ENCODE measurements around the gene TMA7.
"Not testable (repeated sequence)": the region's sequence is repeated elsewhere in the genome, so short reads cannot be mapped to it uniquely, and the experiment has no call there.

Gene TMA7

DNA sequence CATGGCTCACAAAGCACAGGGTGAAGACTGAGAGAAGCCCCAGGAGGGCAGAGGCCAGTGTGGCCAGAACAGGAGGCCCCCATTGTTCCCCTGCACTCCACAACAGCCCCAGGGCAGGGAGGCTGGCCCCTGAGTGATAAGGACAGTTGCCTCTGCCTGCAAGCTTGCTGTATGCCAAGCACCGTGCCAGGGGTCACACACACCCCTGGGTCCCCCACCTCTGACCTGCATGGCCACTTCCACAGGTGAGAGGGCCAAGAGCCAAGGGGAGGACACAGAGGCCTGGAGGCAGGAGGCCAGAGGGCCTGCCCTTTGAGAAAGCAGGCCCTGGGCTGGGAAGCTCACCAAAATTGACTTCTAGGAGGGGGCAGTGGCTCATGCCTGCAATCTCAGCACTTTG, 30.2 kb downstream of the TMA7 start:
- peak; percentile 30 for DNase-seq

DNA sequence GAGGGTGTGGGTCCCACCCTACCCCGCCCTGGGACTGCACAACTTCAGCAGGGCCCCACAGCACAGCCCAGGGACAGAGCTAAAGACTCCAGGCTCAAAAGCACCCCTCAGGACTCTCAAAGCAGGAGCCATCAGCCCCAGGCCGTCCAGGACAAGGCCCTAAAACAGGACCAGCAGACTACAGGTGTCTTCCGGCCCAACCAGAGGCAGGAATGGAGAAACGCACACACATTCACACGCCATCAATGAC, 32.5 kb downstream of the TMA7 start:
- DNase-seq, result no peak

DNA sequence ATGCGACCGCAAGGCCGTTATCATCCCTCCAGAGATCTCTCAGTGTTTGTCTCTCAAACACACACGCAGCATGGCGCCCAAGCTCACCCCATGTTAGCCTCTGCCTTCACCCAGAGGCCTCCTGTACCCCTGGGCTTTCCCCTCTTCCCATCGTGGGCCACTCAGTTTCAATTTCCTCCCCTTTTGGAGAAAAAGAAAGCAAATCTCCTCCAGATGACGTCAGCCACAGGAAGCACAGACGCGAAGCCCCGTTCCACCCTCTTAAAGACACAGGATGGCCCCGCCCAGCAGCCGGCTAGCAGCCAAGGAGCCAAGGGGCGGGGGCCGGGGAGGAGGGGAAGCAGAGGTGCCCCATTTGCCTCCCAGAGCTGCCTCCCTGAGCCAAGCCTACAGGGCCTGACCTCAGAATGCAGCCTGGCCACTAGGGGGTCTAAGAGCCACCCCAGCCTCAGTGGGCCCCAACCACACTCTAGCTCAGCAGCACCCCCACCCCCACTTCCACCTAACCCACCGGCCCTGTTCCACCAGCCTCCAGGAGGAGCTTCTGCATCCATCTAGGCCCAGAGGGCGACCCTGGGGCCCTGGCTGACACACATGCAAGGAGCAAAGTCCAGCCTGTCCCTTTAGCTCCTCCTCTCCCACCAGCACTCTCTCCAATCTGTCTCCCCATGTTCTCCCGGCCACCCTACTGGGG, 33.0 kb downstream of the TMA7 start:
- peak; percentile 98 for DNase-seq

DNA sequence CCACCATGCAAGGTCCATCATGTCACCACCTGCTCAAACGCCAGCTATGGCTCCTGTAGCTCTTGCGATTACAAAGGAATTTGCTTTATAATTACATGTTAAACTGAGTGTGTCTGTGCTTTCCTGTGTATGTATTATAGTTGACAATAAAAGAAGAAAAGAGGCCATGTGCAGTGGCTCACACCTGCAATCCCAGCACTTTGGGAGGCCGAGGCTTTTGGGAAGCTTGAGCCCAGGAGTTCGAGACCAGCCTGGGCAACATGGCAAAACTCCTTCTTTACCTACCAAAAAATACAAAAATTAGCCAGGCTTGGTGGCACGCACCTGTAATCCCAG, 33.5 kb downstream of the TMA7 start:
- no peak for DNase-seq

DNA sequence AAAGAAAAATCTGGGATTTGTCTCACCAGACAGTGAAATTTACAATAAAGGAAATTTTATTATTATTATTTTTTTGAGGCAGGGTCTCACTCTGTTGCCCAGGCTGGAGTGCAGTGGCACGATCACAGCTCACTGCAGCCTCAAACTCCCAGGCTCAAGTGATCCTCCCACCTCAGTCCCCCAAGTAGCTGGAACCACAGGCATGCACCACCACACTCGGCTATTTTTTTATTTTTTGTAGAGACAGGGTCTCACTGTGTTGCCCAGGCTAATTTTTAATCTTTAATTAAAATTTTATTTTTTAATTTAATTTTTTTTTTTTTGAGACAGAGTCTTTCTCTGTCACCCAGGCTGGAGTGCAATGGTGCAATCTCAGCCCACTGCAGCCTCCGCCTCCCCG, 34.0 kb downstream of the TMA7 start:
- DNase-seq, result not testable (repeated sequence)

DNA sequence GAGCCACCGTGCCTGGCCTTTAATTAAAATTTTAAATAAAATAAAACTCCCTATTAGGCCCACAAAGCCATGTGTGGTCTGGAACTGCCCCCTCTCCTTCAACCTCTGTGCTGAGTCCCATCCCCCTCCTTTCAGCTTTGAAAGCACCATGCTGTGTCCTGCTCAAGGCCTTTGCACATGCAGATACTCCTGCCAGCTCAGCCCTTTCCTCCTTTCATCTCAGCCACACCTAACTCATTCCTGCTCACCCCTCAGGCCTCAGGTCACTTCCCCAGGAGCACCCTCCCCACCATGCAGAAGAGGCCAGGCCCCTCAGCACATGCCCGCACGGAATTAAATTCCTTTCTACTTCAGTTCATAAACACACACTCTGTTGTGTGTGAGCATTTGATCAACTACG, 34.6 kb downstream of the TMA7 start:
- DNase-seq, result no peak

DNA sequence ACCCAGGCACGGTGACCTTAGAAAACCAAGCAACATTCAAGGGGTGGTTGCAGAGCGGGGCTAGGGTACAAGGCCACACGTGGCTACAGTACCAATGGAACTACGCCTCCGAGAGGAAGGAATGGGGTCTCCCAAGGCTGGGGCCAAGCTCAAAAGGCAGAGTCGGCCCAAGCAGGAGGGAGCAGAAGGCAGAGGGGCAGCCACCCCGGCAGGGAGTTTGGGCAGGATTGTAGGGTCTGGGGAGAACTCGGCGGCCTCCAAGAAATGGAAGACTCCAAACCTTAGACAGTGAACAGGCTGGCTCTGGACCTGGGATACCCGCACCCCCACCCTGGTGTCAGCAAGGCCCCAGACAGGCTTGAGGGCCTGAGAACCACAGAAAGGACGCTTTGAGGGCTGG, 35.1 kb downstream of the TMA7 start:
- DNase-seq, result no peak

DNA sequence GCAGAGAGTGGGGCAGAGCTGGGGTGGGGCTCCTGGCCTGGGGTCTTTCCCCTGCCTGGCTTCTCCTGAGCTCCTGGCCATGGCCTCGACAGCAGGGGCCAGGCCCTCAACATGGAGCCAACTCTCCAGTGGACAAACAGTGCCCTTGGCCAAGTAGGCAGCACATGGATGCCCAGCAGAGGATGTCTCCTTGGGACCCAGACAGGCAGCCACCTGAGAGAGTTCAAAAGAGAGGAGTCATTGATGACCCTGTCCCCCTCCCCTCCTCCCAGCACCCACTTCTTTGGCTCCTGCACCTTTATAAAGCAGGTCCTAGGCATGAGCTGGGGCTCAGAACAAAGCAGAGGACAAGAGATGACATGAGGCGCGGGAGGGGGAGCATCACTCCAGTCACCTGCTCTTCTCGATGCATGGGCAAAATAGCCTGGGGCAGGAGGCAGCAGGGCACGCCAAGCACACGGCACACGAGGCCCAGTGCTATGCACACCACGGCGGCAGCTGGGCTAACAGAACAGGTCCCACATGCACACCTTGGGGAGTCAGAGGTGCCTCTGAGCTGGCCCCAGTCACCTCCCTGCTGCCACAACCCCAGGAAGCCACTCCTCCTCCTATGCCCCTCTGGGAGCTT, 36.5 kb downstream of the TMA7 start:
- DNase-seq, result no peak

DNA sequence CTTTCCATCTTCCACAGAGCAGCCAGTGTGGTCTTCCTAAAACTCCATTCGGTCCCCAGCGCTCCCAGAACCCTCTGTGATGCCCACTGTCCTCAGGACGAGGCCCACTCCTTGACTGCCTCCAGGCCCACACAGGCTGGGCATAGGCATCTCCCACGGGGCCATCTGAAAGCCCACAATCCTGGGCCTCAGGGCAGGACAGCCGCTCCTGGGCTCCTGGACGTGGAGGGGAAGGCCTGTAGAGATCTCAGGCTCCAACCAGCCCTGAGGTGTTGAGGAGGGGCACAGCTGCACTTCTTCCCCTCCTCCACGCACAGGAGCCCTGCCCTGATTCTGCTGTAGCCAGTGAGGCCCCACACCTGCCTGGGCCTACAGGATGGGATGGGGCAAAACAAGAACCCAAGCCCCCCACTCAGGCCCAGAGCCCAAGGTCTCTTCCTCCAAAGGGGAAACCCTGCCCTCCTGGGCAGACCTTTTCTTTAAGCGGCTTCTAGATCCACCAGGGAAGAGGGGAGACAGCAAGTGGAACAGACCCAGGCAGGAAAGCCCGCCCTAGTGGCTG, 38.0 kb downstream of the TMA7 start:
- no peak for DNase-seq

DNA sequence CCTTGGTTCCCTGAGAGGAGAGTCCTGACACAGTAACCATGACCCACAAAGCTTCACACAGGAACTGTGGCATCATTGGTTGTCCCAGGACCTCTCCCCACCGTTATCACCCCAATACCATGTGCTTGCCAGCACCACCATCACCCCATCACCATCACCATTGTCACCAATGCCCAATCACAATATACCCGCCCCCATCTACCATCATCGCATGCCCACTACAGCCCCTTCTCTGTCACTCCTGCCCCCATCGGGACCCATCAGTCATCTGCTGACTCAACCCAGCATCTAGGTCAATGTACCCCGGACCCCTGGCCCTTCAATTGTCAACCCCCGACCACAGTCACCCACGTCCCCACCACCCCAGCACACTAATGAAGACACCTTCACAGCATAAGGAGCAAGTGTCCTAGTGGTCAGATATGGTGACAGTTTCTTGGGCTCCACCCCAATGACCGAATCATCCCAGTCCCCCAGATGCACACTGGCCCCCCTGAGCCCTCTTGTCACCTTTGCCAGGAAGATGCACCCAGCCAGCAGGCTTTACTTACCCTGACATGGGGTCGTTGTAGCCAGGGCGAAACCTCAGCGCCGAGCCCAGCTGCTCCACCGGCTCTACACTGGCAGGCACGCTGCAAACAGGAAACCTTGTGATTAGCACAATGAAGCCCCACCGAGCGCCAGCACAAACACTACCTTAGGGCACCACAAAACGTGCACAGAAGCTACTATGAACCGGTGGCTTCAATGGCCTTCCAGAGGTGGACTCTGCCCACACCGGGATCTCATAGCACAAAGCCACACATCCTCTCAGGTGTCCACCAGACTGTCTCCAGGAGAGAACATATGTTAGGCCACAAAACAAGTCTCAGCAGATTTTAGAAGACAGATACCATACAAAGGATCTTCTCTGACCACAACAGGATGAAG, 38.8 kb downstream of the TMA7 start:
- no peak for DNase-seq

DNA sequence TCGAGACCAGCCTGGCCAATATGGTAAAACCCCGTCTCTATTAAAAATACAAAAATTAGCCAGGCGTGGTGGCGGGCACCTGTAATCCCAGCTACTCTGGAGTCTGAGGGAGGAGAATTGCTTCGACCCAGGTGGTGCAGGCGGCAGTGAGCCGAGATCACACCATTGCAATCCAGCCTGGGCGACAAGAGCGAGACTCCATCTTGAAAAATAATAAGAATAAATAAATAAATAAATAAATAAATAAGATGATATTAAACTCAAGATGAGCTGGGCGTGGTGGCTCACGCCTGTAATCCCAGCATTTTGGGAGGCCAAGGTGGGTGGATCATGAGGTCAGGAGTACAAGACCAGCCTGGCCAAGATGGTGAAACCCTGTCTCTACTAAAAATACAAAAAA, 40.8 kb downstream of the TMA7 start:
- DNase-seq, result not testable (repeated sequence)

DNA sequence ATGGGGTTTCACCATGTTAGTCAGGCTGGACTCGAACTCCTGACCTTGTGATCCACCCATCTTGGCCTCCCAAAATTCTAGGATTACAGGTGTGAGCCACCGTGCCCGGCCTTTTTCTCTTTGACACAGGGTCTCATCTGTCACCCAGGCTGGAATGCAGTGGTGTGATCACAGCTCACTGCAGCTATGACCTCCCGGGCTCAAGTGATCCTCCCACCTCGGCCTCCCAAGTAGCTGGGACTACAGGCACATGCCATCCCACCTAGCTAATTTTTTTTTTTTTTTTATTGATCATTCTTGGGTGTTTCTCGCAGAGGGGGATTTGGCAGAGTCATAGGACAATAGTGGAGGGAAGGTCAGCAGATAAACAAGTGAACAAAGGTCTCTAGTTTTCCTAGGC, 42.8 kb downstream of the TMA7 start:
- DNase-seq, result not testable (repeated sequence)

DNA sequence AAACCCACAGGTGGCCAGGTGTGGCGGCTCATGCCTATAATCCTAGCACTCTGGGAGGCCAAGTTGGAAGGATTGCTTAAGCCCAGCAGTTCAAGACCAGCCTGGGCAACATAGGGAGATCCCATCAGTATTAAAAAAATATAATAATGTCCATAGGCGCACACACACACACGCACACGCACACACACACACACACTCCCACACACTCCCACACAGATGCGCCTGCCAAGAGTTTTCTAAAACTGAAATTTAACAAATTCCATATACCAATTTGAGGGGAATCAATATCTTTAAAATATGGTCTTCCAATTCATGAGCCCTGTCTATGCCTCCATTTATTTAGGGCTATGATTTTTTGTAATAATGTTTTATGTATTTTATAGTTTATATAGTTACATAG, 46.9 kb downstream of the TMA7 start:
- DNase-seq, result no peak

DNA sequence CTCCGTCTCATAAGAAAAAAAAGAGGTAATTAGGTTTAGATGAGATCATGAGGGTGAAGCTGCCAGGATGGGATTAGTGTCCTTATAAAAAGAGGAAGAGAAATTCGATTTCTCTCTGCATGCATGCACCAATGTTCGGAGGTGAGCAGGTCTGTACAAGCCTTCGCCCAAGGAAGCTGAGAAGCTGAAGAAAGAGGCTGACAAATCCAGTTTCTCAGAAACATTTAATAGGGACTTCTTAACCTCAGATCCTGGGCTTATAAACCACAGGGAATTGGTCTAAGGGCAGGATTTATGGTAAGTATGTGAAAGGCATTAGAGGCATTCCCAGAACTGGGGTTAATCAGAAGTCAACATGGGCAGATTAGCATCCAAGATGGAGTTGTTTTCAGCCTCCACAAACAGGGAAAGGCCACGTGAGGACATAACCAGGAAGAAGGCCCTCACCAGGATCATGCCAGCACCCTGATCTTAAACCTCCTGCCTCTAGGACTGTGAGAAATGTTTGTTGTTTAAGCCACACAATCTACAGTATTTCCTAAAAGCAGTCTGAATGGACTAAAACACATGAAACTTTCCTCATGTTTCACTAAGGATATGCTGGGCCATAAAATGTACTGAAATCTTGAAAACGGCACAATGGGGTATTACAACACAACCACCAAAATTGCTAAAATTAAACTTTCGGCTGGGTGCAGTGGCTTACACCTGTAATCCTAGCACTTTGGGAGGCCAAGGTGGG, 52.6 kb downstream of the TMA7 start:
- DNase-seq, result no peak

DNA sequence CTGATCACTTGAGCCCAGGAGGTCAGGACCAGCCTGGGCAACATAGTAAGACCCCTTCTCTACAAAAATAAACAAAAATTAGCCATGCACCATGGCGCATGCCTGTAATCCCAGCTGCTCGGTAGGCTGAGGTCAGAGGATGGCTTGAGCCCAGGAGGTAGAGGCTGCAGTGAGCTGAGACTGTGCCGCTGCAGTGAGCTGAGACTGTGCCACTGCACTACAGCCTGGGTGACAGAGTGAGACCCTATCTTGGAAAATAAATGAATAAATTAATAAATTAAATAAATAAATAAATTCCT, 53.1 kb downstream of the TMA7 start:
- DNase-seq, result no peak
